ENCODE data around the gene WDR83.
"Not testable (repeated sequence)": the region's sequence is repeated elsewhere in the genome, so short reads cannot be mapped to it uniquely, and the experiment has no call there.

The WDR83 gene

GRCh38 chr19:12655546-12655945 is 11.1 kb upstream of the WDR83 start:
- no peak for DNase-seq (ENCODE audit: low spot score)

GRCh38 chr19:12656899-12657571 is 9.6 kb upstream of the WDR83 start:
- DNase-seq (ENCODE audit: low spot score), result peak; percentile 90

DNA sequence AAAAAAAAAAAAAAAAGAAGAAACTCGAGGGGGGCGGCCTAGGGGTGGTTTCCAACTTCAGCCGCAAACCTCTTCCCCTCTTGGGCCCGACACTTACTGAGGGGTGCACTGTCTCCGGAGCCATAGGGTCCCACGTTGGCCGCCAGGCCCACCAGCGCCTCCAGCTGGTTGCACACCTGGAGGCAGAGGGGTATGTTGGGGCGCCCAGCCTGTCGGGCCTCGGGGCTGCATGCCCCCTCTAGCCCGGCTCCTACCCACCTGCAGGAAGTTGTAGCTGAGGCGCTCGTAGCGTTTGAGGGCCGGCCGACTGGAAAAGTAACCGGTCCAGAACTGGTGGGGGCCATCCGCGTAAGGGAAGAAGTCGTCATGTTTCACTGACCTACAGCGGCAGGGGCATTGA is 8.6 kb upstream of the WDR83 start:
- DNase-seq (ENCODE audit: low spot score), result peak; percentile 41

- no peak for DNase-seq (ENCODE audit: low spot score)
Measured at GRCh38 chr19:12660980-12661379, 5.6 kb upstream of the WDR83 start.

DNA sequence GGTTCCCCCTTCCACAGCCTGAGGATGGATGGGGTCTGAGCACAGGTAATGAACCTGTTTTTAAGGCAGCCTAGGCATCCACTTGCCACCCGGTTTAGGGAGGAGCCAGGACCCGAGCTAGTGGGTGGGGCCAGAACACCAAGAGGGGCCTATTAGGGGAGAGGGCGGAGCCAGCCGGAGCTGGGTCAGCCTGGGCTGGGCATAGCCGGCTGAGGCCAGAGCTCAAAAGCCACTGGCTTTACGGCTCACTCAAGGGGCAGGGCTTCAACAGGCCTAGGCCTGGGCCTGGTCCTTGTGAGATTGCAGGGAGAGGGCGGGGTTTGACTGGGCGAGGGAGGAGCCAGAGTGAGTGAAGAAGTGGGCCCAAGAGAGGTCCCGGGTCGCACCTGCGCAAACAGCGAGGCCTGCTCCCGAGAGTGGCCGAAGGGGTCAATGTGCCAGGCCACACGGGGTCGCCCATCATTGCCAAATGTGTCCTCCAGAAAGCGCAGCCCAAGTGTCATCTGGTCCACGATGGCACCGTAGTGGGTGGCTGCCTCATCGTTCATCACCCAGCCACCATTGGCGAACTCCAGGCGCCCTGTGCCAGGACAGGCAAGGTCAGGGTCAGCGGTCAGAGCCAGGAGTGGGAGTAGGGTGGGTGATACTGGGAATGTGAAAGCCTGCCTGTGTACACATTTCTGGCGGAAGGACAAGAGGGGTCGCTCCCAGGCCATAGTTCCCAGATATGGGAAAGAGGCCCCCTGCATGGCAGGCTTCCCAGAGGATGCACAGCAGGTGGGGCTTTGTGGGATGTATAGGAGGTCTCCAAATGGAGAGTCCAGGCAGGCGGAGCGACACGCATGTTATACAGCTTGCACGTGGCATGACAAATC is 2.0 kb upstream of the WDR83 start:
- peak; percentile 91 for DNase-seq (ENCODE audit: low spot score)

DNA sequence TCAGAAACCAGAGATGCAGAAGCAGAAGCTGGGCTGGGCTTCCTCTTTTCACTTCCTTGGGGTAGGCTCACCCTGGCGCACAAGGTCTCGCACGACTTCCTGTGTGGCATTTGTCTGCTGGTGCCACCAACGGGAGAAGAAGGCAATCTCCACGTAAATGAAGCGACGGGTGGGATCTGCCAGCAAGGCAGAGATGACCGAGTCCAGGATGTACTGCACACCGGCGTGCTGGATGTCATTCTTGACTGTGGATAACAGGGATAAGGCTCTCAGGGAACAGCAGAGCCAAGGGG is 1.4 kb upstream of the WDR83 start:
- DNase-seq (ENCODE audit: low spot score), result no peak

- no peak for DNase-seq (ENCODE audit: low spot score)
Measured at GRCh38 chr19:12665671-12666264, 839 bp upstream of the WDR83 start.

DNA sequence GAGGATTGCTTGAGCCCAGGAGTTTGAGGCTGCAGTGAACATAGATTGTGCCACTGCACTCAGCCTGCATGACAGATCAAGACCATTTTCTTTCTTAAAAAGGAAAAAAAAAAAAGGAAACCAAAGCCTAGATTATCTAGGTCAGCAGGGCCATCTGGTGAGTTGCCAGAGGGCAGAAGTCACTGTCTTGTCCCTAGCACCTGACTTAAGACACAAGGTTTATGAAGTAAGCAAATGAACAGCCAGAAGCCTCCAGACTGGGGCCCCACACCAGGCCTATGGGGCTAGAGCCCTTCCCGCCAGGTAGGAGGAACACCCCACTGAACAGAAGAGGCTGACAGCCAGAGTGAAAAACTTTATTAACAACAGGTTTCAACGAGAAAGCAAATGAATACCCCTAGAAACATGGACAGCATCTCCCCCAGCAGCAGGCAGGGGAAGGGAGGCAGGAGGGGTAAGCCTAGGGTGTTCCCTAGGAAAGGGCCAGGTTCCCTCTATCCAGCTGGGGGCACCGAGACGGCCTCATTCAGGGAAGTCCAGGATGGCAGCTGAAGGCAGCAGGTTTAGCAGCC is 1.2 kb downstream of the WDR83 start:
- DNase-seq (ENCODE audit: low spot score), result no peak

GRCh38 chr19:12668346-12668745 is 1.7 kb downstream of the WDR83 start:
- no peak for DNase-seq (ENCODE audit: low spot score)

DNA sequence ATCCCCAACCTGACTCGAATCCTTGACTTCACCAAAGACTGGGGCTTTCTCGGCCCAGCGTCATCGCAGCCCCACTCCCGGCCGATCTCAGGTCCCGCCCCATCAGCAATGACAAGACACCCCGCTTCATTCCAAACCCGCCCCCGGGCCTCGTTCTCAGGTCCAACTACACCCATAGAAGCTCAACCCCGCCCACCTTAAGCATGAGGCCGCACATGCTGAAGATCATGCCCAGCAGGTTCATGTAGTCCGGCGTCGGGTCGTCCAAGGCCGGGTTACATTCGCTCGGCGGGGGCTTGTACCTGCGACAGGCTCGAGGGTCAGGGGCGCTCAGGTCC is 2.3 kb downstream of the WDR83 start:
- peak; percentile 19 for DNase-seq (ENCODE audit: low spot score)

DNA sequence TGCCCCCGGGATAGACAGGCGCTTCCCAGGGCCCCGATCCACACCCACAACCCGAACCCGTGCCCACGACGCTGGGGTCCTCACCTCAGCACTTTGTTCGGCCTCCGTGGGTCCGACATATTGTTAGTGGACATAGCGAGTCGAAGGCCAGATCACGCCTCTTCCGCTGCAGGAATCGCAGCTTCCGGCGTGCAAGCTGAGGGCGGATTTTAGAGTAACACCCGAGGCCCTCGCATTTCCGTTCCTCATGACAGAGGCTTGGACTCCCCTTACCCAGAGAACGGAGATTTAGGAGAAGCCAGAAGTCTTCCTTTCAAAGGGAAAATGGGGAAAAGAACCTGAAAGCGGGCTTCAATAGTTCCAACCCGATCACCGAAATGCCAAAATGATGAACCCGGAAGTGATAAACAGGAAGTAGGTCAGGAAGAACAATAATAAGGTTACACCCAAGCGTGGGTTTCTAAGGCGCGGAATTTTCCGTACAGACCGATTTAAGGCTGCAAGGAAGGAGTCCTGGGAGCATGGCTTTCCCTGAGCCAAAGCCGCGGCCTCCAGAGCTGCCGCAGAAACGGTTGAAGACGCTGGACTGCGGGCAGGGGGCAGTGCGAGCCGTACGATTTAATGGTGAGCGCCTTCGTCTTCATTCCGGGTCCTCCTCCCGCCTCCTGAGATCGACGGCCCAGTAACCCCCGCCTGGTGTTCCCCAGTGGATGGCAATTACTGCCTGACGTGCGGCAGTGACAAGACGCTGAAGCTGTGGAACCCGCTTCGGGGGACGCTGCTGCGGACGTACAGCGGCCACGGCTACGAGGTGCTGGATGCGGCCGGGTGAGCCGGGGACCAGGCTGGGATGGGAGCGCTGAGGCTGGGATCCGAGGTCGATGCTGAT is 2.9 kb downstream of the WDR83 start:
- peak; percentile 68 for DNase-seq (ENCODE audit: low spot score)

GRCh38 chr19:12670159-12670928 is 3.7 kb downstream of the WDR83 start:
- DNase-seq (ENCODE audit: low spot score), result no peak

- DNase-seq (ENCODE audit: low spot score), result no peak
Measured at GRCh38 chr19:12672744-12673143, 6.1 kb downstream of the WDR83 start.

GRCh38 chr19:12675399-12675798 is 8.8 kb downstream of the WDR83 start:
- no peak for DNase-seq (ENCODE audit: low spot score)

DNA sequence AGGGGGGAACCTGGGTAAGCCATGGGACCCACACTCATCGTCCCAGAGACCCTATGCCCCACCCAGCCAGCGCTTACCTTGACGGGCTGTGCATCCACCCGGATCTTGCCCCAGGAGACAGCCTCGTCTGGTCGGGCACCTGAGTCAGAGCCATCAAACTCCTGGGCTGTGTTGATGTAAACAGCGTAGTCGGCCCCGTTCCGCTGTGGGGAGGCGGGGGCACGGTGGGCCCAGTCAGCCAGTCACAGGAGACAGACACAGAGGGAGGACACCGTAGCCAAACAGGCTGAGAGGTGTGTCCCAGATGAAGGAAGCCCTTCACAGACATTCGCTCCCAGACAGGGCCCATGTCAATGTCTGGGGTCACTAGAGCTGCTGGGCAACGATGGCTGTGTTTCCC is 9.3 kb downstream of the WDR83 start:
- no peak for DNase-seq (ENCODE audit: low spot score)

GRCh38 chr19:12676384-12676792 is 9.8 kb downstream of the WDR83 start:
- DNase-seq (ENCODE audit: low spot score), result peak; percentile 84

DNA sequence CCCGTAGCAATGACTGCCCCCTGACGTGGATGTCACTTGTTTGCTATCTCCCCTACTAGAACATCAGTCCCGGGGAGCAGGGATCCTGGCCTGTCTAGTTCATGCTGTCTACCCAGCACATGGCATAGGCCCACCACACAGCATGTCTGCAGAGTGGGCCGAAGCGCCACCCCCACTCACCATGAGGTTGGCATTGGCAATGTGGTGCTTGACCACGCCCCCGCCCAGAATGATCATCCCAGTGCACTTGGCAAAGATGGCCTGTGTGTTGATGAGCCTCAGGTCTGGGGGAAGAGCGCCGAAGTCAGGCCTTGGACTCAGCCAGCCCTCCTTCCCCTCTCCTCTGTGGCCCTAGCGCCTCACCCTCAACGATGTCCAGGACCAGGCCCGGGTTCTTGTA is 10.3 kb downstream of the WDR83 start:
- DNase-seq (ENCODE audit: low spot score), result no peak

DNA sequence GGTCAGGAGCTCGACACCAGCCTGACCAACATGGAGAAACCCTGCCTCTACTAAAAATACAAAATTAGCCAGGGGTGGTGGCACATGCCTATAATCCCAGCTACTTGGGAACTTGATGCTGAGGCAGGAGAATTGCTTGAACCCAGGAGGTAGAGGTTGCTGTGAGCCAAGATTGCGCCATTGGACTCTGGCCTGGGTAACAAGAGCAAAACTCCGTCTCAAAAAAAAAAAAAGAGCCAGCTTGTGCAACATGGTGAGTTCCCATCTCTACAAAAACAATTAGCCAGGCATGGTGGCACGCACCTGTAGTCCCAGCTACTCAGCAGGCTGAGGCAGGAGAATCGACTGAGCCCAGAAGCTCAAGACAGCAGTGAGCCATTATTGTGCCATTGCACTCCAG is 11.4 kb downstream of the WDR83 start:
- DNase-seq (ENCODE audit: low spot score), result not testable (repeated sequence)

GRCh38 chr19:12680034-12680433 is 13.4 kb downstream of the WDR83 start:
- no peak for DNase-seq (ENCODE audit: low spot score)

DNA sequence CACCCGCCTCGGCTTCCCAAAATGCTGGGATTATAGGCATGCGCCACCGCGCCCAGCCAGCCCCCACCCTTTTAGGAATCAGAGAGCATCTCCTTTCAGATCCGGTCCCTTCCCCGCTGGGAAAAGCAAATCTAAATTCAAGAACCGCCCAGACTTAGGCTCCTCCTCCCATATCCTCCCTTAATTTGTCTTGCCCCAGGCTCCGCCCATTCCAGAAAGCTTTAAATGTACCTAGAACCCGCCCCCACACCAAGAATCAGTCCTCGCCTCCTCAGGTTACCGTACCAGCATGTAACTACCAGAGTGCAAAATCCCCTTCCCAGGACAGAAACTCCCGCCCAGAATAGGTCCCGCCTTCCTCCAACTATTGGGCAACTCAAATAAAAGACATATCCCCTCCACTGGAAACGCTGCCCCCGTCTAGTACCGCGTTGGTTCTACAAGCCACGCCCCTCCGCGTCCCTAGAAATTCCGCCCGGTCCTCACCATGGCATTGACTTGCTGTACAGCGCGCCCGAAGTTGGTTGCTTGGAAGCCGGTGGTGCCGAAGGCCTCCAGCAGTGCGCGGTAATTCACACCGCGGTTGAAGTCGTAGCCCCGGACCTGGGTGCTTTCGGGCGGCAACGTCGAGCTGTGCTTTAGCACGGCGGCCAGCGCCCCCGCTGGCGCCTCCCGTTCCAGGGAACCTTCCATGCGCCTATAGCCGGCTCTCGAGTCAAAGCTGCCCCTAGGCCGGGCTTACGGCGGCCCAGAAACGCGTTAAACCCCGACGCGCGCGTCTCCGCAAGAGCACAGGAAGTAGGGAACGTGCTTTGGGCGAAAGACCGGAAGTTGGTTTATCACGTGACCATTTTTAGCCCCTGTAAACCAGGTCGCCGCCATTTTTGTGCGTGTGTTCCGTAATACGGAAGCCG is 14.7 kb downstream of the WDR83 start, which contains the start of gene DHPS:
DHPS (minus strand) TSS at position 807 of the 914 bp plus-strand sequence; CDS start at position 693, 114 bp downstream.
- DNase-seq (ENCODE audit: low spot score), result peak; percentile 90
